Omental fat pad (tissue), 4 donors: Measurements from ENCODE around the gene ITGA8. TPM values are rescaled to one million over a fixed set of nuclear protein-coding genes. Genes with fewer than 3 reads are reported as not detected.
"Not testable (repeated sequence)": the region's sequence is repeated elsewhere in the genome, so short reads cannot be mapped to it uniquely, and the experiment has no call there.

Source experiments
- ATAC-seq: fragments of 150-250 bp; one replicate; pipeline ENCODE4 v1.9.1; 2016; ENCODE audit warnings: mild to moderate bottlenecking, moderate library complexity; ENCODE audit not compliant: low FRiP score
- DNase-seq: peaks from one replicate; pipeline ENCODE4 v3.0.0-alpha.2; 2019; ENCODE audit warnings: low spot score
- CTCF ChIP-seq, 3 donors: fragments of 450-650 bp; IDR thresholded peaks; one replicate each; pipeline ENCODE4 v1.5.1; 2016 to 2017; ENCODE audit warnings: antibody characterized with exemption in 3 of 3, mild to moderate bottlenecking in 3 of 3, moderate library complexity in 2 of 3
- total RNA-seq, 4 donors: library from RNA; depleted of rRNA; stranded (reverse); fragments of >200 nt; gene quantifications; one replicate each; pipeline ENCODE4 v1.1.0, GENCODE V29; 2016

ITGA8 gene
- total RNA-seq, 4 donors from 2014 or later, result 1.1 to 13.9 (median 2.2) TPM

GRCh38 chr10:15541376-15541775, 178.3 kb downstream of the ITGA8 start:
- DNase-seq, result no peak
- TF ChIP-seq CTCF (IDR thresholded peaks at IDR 0.05), result no peak
- no peak for ATAC-seq

GRCh38 chr10:15540727-15541126, 179.0 kb downstream of the ITGA8 start:
- ATAC-seq (no peak), DNase-seq (no peak)
- TF ChIP-seq CTCF (IDR thresholded peaks at IDR 0.05), result no peak

- TF ChIP-seq CTCF (IDR thresholded peaks at IDR 0.05), result no peak
- no peak for ATAC-seq
- DNase-seq, result no peak
Measured at GRCh38 chr10:15539262-15539661, 180.5 kb downstream of the ITGA8 start.

GRCh38 chr10:15534928-15535538, 184.7 kb downstream of the ITGA8 start:
- not testable (repeated sequence) for ATAC-seq, DNase-seq

- no peak for ATAC-seq
- DNase-seq, result no peak
- TF ChIP-seq CTCF (IDR thresholded peaks at IDR 0.05), result no peak
Measured at GRCh38 chr10:15531927-15532722, 187.6 kb downstream of the ITGA8 start.

- no peak for ATAC-seq
- no peak for TF ChIP-seq CTCF (IDR thresholded peaks at IDR 0.05)
- no peak for DNase-seq
Measured at GRCh38 chr10:15528859-15529239, 190.9 kb downstream of the ITGA8 start.

GRCh38 chr10:15526754-15527153, 193.0 kb downstream of the ITGA8 start:
- DNase-seq (no peak), ATAC-seq (no peak)
- no peak for TF ChIP-seq CTCF (IDR thresholded peaks at IDR 0.05)
